ENCODE data around the gene PRKN.

- TF ChIP-seq POLR2A (IDR thresholded peaks at IDR 0.05; ENCODE audit: low read depth, low read length): no peak
- TF ChIP-seq, protein P1, sequence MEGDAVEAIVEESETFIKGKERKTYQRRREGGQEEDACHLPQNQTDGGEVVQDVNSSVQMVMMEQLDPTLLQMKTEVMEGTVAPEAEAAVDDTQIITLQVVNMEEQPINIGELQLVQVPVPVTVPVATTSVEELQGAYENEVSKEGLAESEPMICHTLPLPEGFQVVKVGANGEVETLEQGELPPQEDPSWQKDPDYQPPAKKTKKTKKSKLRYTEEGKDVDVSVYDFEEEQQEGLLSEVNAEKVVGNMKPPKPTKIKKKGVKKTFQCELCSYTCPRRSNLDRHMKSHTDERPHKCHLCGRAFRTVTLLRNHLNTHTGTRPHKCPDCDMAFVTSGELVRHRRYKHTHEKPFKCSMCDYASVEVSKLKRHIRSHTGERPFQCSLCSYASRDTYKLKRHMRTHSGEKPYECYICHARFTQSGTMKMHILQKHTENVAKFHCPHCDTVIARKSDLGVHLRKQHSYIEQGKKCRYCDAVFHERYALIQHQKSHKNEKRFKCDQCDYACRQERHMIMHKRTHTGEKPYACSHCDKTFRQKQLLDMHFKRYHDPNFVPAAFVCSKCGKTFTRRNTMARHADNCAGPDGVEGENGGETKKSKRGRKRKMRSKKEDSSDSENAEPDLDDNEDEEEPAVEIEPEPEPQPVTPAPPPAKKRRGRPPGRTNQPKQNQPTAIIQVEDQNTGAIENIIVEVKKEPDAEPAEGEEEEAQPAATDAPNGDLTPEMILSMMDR (IDR thresholded peaks at IDR 0.05; ENCODE audit: extremely low read depth in 1 of 2, insufficient read depth in 1 of 2, low read depth in 1 of 2, low read length in 2 of 2): no peak
- no peak for TF ChIP-seq JUN (IDR thresholded peaks at IDR 0.05; ENCODE audit: borderline replicate concordance, insufficient read depth, insufficient read length, low read depth)
- no peak for TF ChIP-seq GATA2 (IDR thresholded peaks at IDR 0.05; ENCODE audit: insufficient read depth, insufficient read length, low read depth, low read length)
These were observed 657.6 kb downstream of the PRKN start for GRCh38 chr6:162069995-162070394.

Measured in endothelial cell of umbilical vein (primary cell).